ENCODE measurements around the gene PRKN.

PRKN gene

GRCh38 chr6:162336359-162336758 is 391.2 kb downstream of the PRKN start:
- TF ChIP-seq CTCF (conservative IDR thresholded peaks at IDR 0.05; ENCODE audit: low read depth, low read length), result no peak

GRCh38 chr6:162332365-162332764 is 395.2 kb downstream of the PRKN start:
- H2AFZ ChIP-seq (ENCODE audit: low read depth), result no peak overlapping the region
- no peak for TF ChIP-seq CTCF (conservative IDR thresholded peaks at IDR 0.05; ENCODE audit: low read depth, low read length)

More at GRCh38 chr6:162336359-162336758, 391.2 kb downstream of the PRKN start:
- no peak overlapping the region for H3K4me2 ChIP-seq
- H3K79me2 ChIP-seq (ENCODE audit: insufficient read depth, low read depth), result no peaks in the 10 kb centered on the region
- no peaks in the 10 kb centered on the region for H4K20me1 ChIP-seq (ENCODE audit: insufficient read depth)
- H3K9ac ChIP-seq, result no peak overlapping the region
- H3K4me1 ChIP-seq (ENCODE audit: low read depth, poor library complexity, severe bottlenecking), result no peaks in the 10 kb centered on the region
- no peak overlapping the region for H2AFZ ChIP-seq (ENCODE audit: low read depth)
- no peak overlapping the region for H3K27ac ChIP-seq
- H3K27me3 ChIP-seq (ENCODE audit: insufficient read depth, low read depth), result no peaks in the 10 kb centered on the region
- no peaks in the 10 kb centered on the region for H3K36me3 ChIP-seq (ENCODE audit: insufficient read depth)
- H3K4me3 ChIP-seq (IDR thresholded peaks at IDR 0.05; ENCODE audit: insufficient read depth, low read depth, low read length), result no peak overlapping the region

GRCh38 chr6:162331911-162332310 is 395.7 kb downstream of the PRKN start:
- H3K79me2 ChIP-seq (ENCODE audit: insufficient read depth, low read depth), result no peaks in the 10 kb centered on the region
- no peak overlapping the region for H3K4me2 ChIP-seq
- TF ChIP-seq CTCF (conservative IDR thresholded peaks at IDR 0.05; ENCODE audit: low read depth, low read length), result no peak
- no peaks in the 10 kb centered on the region for H4K20me1 ChIP-seq (ENCODE audit: insufficient read depth)
- no peak overlapping the region for H3K4me3 ChIP-seq (IDR thresholded peaks at IDR 0.05; ENCODE audit: insufficient read depth, low read depth, low read length)
- H3K27ac ChIP-seq, result no peak overlapping the region
- H2AFZ ChIP-seq (ENCODE audit: low read depth), result no peak overlapping the region
- H3K9ac ChIP-seq, result no peak overlapping the region
- no peaks in the 10 kb centered on the region for H3K4me1 ChIP-seq (ENCODE audit: low read depth, poor library complexity, severe bottlenecking)
- H3K27me3 ChIP-seq (ENCODE audit: insufficient read depth, low read depth), result no peaks in the 10 kb centered on the region
- H3K36me3 ChIP-seq (ENCODE audit: insufficient read depth), result no peaks in the 10 kb centered on the region

More at GRCh38 chr6:162332365-162332764, 395.2 kb downstream of the PRKN start:
- H3K27me3 ChIP-seq (ENCODE audit: insufficient read depth, low read depth), result no peaks in the 10 kb centered on the region
- H4K20me1 ChIP-seq (ENCODE audit: insufficient read depth), result no peaks in the 10 kb centered on the region
- no peak overlapping the region for H3K4me3 ChIP-seq (IDR thresholded peaks at IDR 0.05; ENCODE audit: insufficient read depth, low read depth, low read length)
- H3K79me2 ChIP-seq (ENCODE audit: insufficient read depth, low read depth), result no peaks in the 10 kb centered on the region
- H3K36me3 ChIP-seq (ENCODE audit: insufficient read depth), result no peaks in the 10 kb centered on the region
- no peak overlapping the region for H3K9ac ChIP-seq
- no peak overlapping the region for H3K4me2 ChIP-seq
- no peaks in the 10 kb centered on the region for H3K4me1 ChIP-seq (ENCODE audit: low read depth, poor library complexity, severe bottlenecking)
- H3K27ac ChIP-seq, result no peak overlapping the region

DNA sequence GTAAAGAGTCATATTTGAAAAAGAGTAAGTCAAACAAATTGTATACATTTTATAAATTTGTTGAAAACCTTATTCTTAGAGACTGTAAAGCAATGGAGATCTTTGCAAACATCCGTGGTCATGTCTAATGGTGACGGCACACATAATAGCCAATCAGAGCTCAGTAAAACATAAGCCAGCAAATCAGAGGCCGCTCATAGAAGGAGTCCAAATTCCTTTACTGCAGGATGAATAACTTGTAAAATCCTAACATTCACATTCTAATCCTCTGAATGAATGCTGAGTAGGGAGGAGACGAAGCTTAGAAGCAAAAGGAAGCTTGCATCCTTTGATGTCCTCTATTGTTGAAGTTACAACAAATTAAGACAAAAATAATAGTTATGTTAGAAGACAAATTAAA is 401.7 kb downstream of the PRKN start:
- no peaks in the 10 kb centered on the region for H3K4me1 ChIP-seq (ENCODE audit: low read depth, poor library complexity, severe bottlenecking)
- TF ChIP-seq CTCF (conservative IDR thresholded peaks at IDR 0.05; ENCODE audit: low read depth, low read length), result no peak
- H3K36me3 ChIP-seq (ENCODE audit: insufficient read depth), result no peaks in the 10 kb centered on the region
- H3K27me3 ChIP-seq (ENCODE audit: insufficient read depth, low read depth), result no peaks in the 10 kb centered on the region
- H4K20me1 ChIP-seq (ENCODE audit: insufficient read depth), result no peaks in the 10 kb centered on the region
- no peak overlapping the region for H3K27ac ChIP-seq
- H3K79me2 ChIP-seq (ENCODE audit: insufficient read depth, low read depth), result no peaks in the 10 kb centered on the region
- H2AFZ ChIP-seq (ENCODE audit: low read depth), result no peak overlapping the region
- no peak overlapping the region for H3K4me3 ChIP-seq (IDR thresholded peaks at IDR 0.05; ENCODE audit: insufficient read depth, low read depth, low read length)
- H3K4me2 ChIP-seq, result no peak overlapping the region
- no peak overlapping the region for H3K9ac ChIP-seq
